Measurements from ENCODE around the gene MRPS16.

DNA sequence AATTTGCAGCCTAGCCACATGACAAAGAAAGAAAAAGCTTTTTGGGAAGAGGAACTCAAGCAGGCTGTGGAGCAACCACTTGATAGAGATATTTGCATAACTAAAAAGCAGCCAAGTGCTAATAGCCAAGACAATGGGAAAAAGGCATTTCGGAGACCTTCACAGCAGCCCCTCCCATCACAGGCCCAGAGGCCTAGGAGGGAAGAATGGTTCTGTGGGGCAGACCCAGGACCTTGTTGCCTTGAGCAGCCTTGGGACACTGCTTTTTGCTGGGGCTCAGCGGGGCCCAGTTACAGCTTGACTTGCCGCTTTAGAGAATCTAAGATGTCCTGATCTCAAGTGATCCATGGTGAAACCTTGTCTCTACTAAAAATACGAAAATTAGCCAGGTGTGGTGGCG lies 46.1 kb downstream of the MRPS16 start:
- TF ChIP-seq EZH2 (IDR thresholded peaks at IDR 0.05; ENCODE audit: borderline replicate concordance, insufficient read depth, low read length, poor library complexity, severe bottlenecking) (no peak), POLR2AphosphoS5 (IDR thresholded peaks at IDR 0.05) (no peak), CTCF (IDR thresholded peaks at IDR 0.05; ENCODE audit: poor library complexity, severe bottlenecking) (no peak), TAF1 (IDR thresholded peaks at IDR 0.05; ENCODE audit: low read depth) (no peak), MXI1 (conservative IDR thresholded peaks at IDR 0.05; ENCODE audit: poor library complexity, severe bottlenecking) (no peak), EP300 (conservative IDR thresholded peaks at IDR 0.05; ENCODE audit: poor library complexity, severe bottlenecking) (no peak), REST (IDR thresholded peaks at IDR 0.05; ENCODE audit: borderline replicate concordance) (no peak), SMC3 (conservative IDR thresholded peaks at IDR 0.05; ENCODE audit: poor library complexity) (no peak)
